NT2/D1 (cell line): Measurements from ENCODE around the gene HS3ST2.

Source experiments
- DNase-seq: peaks from one replicate; pipeline ENCODE4 v3.0.0-alpha.2; 2011; ENCODE audit warnings: low read depth, low spot score
- H3K27me3 ChIP-seq: 2 replicates; pipeline ENCODE4 v1.6.0; 2011; ENCODE audit warnings: mild to moderate bottlenecking; ENCODE audit not compliant: insufficient read length, insufficient read depth
- H3K36me3 ChIP-seq: 2 replicates; pipeline ENCODE4 v1.6.1; 2011; ENCODE audit warnings: mild to moderate bottlenecking, low read length, mixed read lengths; ENCODE audit not compliant: insufficient read depth, insufficient read length
- H3K4me1 ChIP-seq: 2 replicates; pipeline ENCODE4 v1.5.1; 2011; ENCODE audit not compliant: insufficient read depth, insufficient read length
- H3K4me3 ChIP-seq: 2 replicates; pipeline ENCODE4 v1.5.1; 2011; ENCODE audit warnings: low read depth; ENCODE audit not compliant: insufficient read length
- H3K9ac ChIP-seq: 2 replicates; pipeline ENCODE4 v1.6.0; 2011; ENCODE audit warnings: low read depth; ENCODE audit not compliant: insufficient read length
- H3K9me3 ChIP-seq: 2 replicates; pipeline ENCODE4 v1.5.1; 2011; ENCODE audit warnings: mild to moderate bottlenecking, low read length; ENCODE audit not compliant: insufficient read depth
- SUZ12 ChIP-seq: IDR thresholded peaks from 2 replicates; pipeline ENCODE4 v1.6.1; 2011; ENCODE audit not compliant: insufficient read length, insufficient read depth; ENCODE audit errors: extremely low read depth
- YY1 ChIP-seq: IDR thresholded peaks from 2 replicates; pipeline ENCODE4 v1.6.1; 2011; ENCODE audit not compliant: insufficient read length, insufficient read depth
- ZNF274 ChIP-seq: IDR thresholded peaks from 2 replicates; pipeline ENCODE4 v1.6.1; 2011; ENCODE audit warnings: mild to moderate bottlenecking, low read depth, low read length

Gene HS3ST2

DNA sequence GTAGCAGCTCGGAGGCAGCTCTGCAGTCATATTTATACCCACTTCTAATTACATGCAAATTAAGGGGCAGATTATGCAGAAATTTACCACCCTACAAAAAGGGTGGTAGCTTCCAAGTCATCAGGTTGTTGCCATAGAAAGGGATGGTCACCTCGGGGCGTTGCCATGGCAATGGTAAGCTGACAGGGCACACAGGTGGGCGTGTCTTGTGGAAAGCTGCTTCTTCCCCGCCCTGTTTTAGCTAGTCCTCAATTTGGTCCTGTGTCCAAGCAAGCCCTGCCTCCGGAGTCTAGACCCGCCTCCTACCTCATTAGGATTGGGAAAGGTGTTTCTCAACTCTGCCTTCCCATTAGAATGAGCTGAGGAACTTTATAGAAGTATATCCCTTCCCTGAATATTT is 98.7 kb downstream of the HS3ST2 start:
- DNase-seq, result no peak
- no peaks in the 10 kb centered on the region for H3K27me3 ChIP-seq
- H3K9me3 ChIP-seq, result no peaks in the 10 kb centered on the region
- no peak overlapping the region for H3K9ac ChIP-seq
- no peaks in the 10 kb centered on the region for H3K36me3 ChIP-seq
- TF ChIP-seq SUZ12 (no peak), ZNF274 (no peak), YY1 (no peak)
- no peak overlapping the region for H3K4me3 ChIP-seq
- no peaks in the 10 kb centered on the region for H3K4me1 ChIP-seq

DNA sequence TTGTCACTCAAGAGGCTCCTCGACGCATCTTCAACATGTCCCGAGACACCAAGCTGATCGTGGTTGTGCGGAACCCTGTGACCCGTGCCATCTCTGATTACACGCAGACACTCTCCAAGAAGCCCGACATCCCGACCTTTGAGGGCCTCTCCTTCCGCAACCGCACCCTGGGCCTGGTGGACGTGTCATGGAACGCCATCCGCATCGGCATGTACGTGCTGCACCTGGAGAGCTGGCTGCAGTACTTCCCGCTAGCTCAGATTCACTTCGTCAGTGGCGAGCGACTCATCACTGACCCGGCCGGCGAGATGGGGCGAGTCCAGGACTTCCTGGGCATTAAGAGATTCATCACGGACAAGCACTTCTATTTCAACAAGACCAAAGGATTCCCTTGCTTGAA is 101.0 kb downstream of the HS3ST2 start:
- no peaks in the 10 kb centered on the region for H3K9me3 ChIP-seq
- H3K36me3 ChIP-seq, result no peaks in the 10 kb centered on the region
- no peaks in the 10 kb centered on the region for H3K4me1 ChIP-seq
- no peak overlapping the region for H3K4me3 ChIP-seq
- no peak overlapping the region for H3K9ac ChIP-seq
- TF ChIP-seq YY1 (no peak), SUZ12 (no peak), ZNF274 (no peak)
- no peak for DNase-seq
- no peaks in the 10 kb centered on the region for H3K27me3 ChIP-seq

DNA sequence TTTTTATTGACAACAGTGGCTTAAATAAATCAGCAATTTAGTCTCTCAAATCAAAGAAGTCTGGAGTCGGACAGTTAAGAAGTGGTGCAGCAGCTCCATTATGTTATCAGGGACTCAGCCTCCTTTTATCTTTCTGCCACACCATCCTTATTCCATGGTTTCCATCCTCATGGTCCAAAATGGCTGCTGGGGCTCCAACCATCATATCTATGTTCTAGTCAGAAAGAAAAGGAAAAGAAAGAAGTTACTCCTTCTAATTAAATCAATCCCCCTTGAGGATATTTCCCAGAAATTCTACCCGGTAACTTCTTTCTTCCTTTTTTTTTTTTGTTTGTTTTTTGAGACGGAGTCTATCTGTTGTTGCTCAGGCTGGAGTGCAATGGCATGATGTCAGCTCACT is 109.5 kb downstream of the HS3ST2 start:
- H3K4me1 ChIP-seq, result no peaks in the 10 kb centered on the region
- TF ChIP-seq SUZ12 (no peak), YY1 (no peak), ZNF274 (no peak)
- DNase-seq, result no peak
- H3K4me3 ChIP-seq, result no peak overlapping the region
- H3K9me3 ChIP-seq, result no peaks in the 10 kb centered on the region
- H3K27me3 ChIP-seq, result no peaks in the 10 kb centered on the region
- no peak overlapping the region for H3K9ac ChIP-seq
- H3K36me3 ChIP-seq, result no peaks in the 10 kb centered on the region

DNA sequence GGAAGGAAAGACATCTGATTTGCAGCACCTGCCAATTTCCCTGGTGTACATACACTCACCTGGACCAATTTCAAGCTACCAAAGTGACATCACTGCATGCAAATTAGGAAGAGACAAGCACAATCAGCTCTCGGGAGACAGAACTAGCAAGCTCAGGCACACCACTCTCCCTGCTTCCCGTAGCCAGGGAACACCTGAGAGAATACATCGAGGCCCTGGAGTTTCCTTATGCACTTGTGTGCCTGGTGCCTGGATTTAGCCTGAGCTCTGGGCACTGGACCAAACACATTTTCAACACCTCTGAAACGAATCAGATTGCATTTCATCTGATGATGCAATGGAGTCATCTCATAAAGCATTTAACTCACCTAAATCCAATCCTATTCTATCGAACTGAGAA is 110.5 kb downstream of the HS3ST2 start:
- DNase-seq, result no peak
- no peaks in the 10 kb centered on the region for H3K9me3 ChIP-seq

DNA sequence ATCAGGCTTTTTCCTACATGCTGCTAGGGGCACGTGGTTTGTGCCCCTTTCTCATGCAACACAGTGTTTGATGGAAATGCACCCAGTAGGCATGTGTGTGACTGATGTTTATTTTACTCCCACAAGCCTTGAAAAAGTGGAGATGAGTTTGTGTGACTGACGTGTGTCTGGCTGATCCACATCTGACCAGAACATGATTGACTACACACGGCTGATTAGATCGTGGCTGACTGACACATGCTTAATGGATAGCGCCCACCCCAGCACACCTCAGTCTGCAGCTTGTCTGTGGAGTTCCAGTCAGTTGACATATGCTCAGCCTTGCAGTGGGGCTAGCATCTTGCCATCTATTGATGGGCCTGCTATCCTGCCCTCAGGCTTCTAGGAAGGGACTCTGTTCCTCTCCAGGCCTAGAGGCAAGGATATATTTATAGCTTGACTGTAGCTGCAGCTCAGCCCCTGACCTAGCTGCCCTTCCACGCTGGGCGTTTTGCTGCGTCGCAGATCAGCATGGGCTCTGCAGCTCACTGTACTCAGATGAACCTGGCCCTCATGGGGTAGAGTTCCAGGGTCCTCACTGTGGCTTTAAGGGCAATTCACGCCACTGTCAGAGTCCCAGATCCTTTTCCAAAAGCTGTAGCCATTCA is 112.3 kb downstream of the HS3ST2 start:
- no peak overlapping the region for H3K9ac ChIP-seq
- H3K4me3 ChIP-seq, result no peak overlapping the region
- H3K4me1 ChIP-seq, result no peaks in the 10 kb centered on the region
- no peaks in the 10 kb centered on the region for H3K27me3 ChIP-seq
- TF ChIP-seq SUZ12 (no peak), YY1 (no peak), ZNF274 (no peak)
- no peaks in the 10 kb centered on the region for H3K36me3 ChIP-seq
- no peak for DNase-seq
- no peaks in the 10 kb centered on the region for H3K9me3 ChIP-seq

More for the DNA sequence above, 110.5 kb downstream of the HS3ST2 start:
- Histone ChIP-seq H3K36me3 (no peaks in the 10 kb centered on the region), H3K4me3 (no peak overlapping the region), H3K9ac (no peak overlapping the region), H3K4me1 (no peaks in the 10 kb centered on the region), H3K27me3 (no peaks in the 10 kb centered on the region)
- no peak for TF ChIP-seq YY1
- no peak for TF ChIP-seq ZNF274
- TF ChIP-seq SUZ12, result no peak

DNA sequence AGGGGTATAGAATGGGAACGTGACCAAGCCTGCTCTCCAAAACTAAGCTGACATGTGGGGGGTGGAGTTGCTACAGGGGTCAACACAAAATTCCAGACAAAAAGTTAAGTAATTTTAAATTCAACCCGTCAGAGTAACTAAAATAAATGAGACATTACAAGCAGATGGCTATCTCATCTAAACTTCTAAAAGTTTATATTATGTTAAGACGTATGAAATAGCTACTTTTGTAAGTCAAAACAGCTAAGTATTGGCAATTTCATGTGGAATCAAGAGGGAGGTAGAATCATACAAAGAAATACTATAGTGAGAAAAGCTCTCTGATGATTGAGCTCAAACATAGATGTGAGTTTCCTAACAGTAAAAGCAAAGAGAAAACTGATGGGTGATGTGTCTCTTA is 113.3 kb downstream of the HS3ST2 start:
- TF ChIP-seq YY1 (no peak), ZNF274 (no peak), SUZ12 (no peak)
- Histone ChIP-seq H3K4me3 (no peak overlapping the region), H3K9me3 (no peaks in the 10 kb centered on the region), H3K9ac (no peak overlapping the region), H3K27me3 (no peaks in the 10 kb centered on the region), H3K36me3 (no peaks in the 10 kb centered on the region), H3K4me1 (no peaks in the 10 kb centered on the region)
- no peak for DNase-seq

DNA sequence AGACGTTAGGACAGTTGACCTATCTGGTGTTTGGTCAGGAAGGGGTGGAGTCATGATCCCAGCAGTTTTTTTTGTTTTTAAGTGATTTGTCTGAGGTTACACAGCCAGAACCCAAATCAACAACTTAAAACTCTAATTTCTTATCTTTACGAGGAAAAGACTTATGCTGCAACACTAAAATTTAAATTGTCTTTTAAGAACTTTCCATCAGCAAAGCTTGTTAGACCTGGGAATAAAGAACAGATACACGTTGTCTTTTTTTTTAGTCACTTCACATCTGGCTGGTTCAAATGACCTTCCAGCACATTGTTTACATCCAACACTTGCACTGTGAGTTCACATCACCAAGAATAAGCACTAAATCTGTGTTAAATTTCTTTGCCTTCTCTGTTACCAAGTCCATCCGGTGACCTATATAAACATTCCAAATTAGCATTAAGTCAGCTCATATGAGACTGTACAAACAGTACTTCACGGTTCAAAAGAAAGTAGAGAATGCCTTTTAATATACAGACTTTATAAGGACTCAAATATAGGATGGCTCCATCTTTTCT is 115.0 kb downstream of the HS3ST2 start:
- Histone ChIP-seq H3K9me3 (no peaks in the 10 kb centered on the region), H3K9ac (no peak overlapping the region), H3K27me3 (no peaks in the 10 kb centered on the region), H3K36me3 (no peaks in the 10 kb centered on the region), H3K4me1 (no peaks in the 10 kb centered on the region), H3K4me3 (no peak overlapping the region)
- no peak for DNase-seq
- TF ChIP-seq YY1 (no peak), ZNF274 (no peak), SUZ12 (no peak)
